Thyroid gland (tissue), 4 donors: ENCODE data around the gene QRICH2.

ENCODE experiments used
- CTCF ChIP-seq, 6 experiments: fragments of 200-600 bp in 3 of 6; fragments of 450-650 bp in 3 of 6; sonication (generic) in 3 of 6; IDR thresholded peaks; one replicate each; pipeline ENCODE4 v1.5.1; 2016 to 2019; ENCODE audit warnings: antibody characterized with exemption in 6 of 6, mild to moderate bottlenecking in 2 of 6, inconsistent platforms in 1 of 6, moderate library complexity in 1 of 6
- POLR2A ChIP-seq, 2 donors: fragments of 450-650 bp; IDR thresholded peaks; one replicate each; pipeline ENCODE4 v1.6.1; 2017; ENCODE audit warnings: antibody characterized with exemption in 2 of 2, mild to moderate bottlenecking in 2 of 2, moderate library complexity in 1 of 2

GRCh38 chr17:76280650-76281049 is 27.4 kb downstream of the QRICH2 start:
- no peak for TF ChIP-seq POLR2A (IDR thresholded peaks at IDR 0.05)
- no peak for TF ChIP-seq CTCF (IDR thresholded peaks at IDR 0.05)
